Hepatocyte (in vitro differentiated cells): ENCODE measurements around the gene UQCC3. TPM values are rescaled to one million over a fixed set of nuclear protein-coding genes. Genes with fewer than 3 reads are reported as not detected.
A peak's percentile ranks its signal among the peaks of the same experiment; 100 is the strongest.

ENCODE experiments used
- DNase-seq: peaks from one replicate; pipeline ENCODE4 v3.0.0-alpha.2; 2016; ENCODE audit warnings: low spot score
- H2AFZ ChIP-seq: fragments of 200-600 bp; sonication (generic); 2 replicates; pipeline ENCODE4 v1.6.0; 2016; ENCODE audit warnings: antibody characterized with exemption, mild to moderate bottlenecking
- H3K27ac ChIP-seq: fragments of 200-600 bp; sonication (generic); 2 replicates; pipeline ENCODE4 v1.5.1; 2016; ENCODE audit warnings: mild to moderate bottlenecking
- H3K27me3 ChIP-seq: fragments of 200-600 bp; sonication (generic); 2 replicates; pipeline ENCODE4 v1.6.1; 2016
- H3K36me3 ChIP-seq: fragments of 200-600 bp; sonication (generic); replicated peaks from 2 replicates; pipeline ENCODE4 v1.5.1; 2016; ENCODE audit warnings: low read depth; ENCODE audit not compliant: insufficient read depth
- H3K4me1 ChIP-seq: fragments of 200-600 bp; sonication (generic); 2 replicates; pipeline ENCODE4 v1.5.1; 2016; ENCODE audit warnings: mild to moderate bottlenecking, moderate library complexity; ENCODE audit not compliant: insufficient read depth
- H3K4me2 ChIP-seq: fragments of 200-600 bp; sonication (generic); 2 replicates; pipeline ENCODE4 v1.6.0; 2016
- H3K4me3 ChIP-seq: fragments of 200-600 bp; sonication (generic); 2 replicates; pipeline ENCODE4 v1.5.1; 2016; ENCODE audit warnings: mild to moderate bottlenecking
- H3K79me2 ChIP-seq: fragments of 200-600 bp; sonication (generic); 2 replicates; pipeline ENCODE4 v1.6.0; 2017; ENCODE audit warnings: mild to moderate bottlenecking
- H3K9me2 ChIP-seq: fragments of 200-600 bp; sonication (generic); replicated peaks from 2 replicates; pipeline ENCODE4 v1.6.0; 2017; ENCODE audit warnings: mild to moderate bottlenecking; ENCODE audit not compliant: insufficient read depth
- H3K9me3 ChIP-seq: fragments of 200-600 bp; sonication (generic); 2 replicates; pipeline ENCODE4 v1.5.1; 2016; ENCODE audit warnings: low read depth, mild to moderate bottlenecking
- H4K20me1 ChIP-seq: fragments of 200-600 bp; sonication (generic); 2 replicates; pipeline ENCODE4 v1.6.0; 2016; ENCODE audit warnings: mild to moderate bottlenecking; ENCODE audit not compliant: insufficient read depth, poor library complexity, severe bottlenecking
- CTCF ChIP-seq: fragments of 200-600 bp; sonication (generic); IDR thresholded peaks from 2 replicates; pipeline ENCODE4 v1.5.1; 2016; ENCODE audit warnings: antibody characterized with exemption, mild to moderate bottlenecking; ENCODE audit not compliant: poor library complexity
- EZH2 ChIP-seq: fragments of 200-600 bp; sonication (generic); IDR thresholded peaks from 2 replicates; pipeline ENCODE4 v1.6.1; 2016; ENCODE audit warnings: antibody characterized with exemption, mild to moderate bottlenecking, borderline replicate concordance
- EZH2phosphoT487 ChIP-seq: fragments of 200-600 bp; sonication (generic); IDR thresholded peaks from one replicate; pipeline ENCODE4 v1.6.1; 2018; ENCODE audit warnings: antibody characterized with exemption, mild to moderate bottlenecking, low read depth, moderate library complexity; ENCODE audit not compliant: unreplicated experiment, severe bottlenecking
- WGBS: methylation state at CpG from one replicate; pipeline ENCODE4 v1.1.6; 2016; ENCODE audit warnings: low lambda C conversion rate; ENCODE audit errors: missing lambda C conversion rate; 5-methylcytosine and 5-hydroxymethylcytosine counted together
- polyA plus RNA-seq: library from polyadenylated mRNA; unstranded; fragments of >200 nt; fragmentation: Nextera tagmentation; extraction: Ambion mirVana; gene quantifications from 2 replicates; pipeline ENCODE4 v1.2.1, GENCODE V29; 2016
- total RNA-seq: library from RNA; depleted of rRNA; stranded (reverse); fragments of >200 nt; gene quantifications from 2 replicates; pipeline ENCODE4 v1.2.3, GENCODE V29; 2014

The UQCC3 gene
- total and polyA plus RNA-seq, 2 experiments from 2014 or later, result 8.9 to 17.0 TPM

- H3K27me3 ChIP-seq, result no peaks in the 10 kb centered on the region
- H3K79me2 ChIP-seq, result peaks cover 39% of the 10 kb centered on the region
- no peak for DNase-seq
- H3K4me2 ChIP-seq, result peak overlapping the region; percentile 99
- TF ChIP-seq EZH2 (no peak), EZH2phosphoT487 (no peak), CTCF (no peak)
- peak overlapping the region; percentile 78 for H3K4me3 ChIP-seq
- H3K36me3 ChIP-seq, result no peaks in the 10 kb centered on the region
- no peaks in the 10 kb centered on the region for H4K20me1 ChIP-seq
- no peaks in the 10 kb centered on the region for H3K9me2 ChIP-seq
- peak overlapping the region; percentile 77 for H2AFZ ChIP-seq
- H3K4me1 ChIP-seq, result peaks cover 14% of the 10 kb centered on the region
- 7% methylated on average over 15 of the region's 16 CpGs for WGBS
- no peaks in the 10 kb centered on the region for H3K9me3 ChIP-seq
- H3K27ac ChIP-seq, result peak overlapping the region; percentile 88
These were observed 6.9 kb downstream of the UQCC3 start for GRCh38 chr11:62678433-62678769.

DNA sequence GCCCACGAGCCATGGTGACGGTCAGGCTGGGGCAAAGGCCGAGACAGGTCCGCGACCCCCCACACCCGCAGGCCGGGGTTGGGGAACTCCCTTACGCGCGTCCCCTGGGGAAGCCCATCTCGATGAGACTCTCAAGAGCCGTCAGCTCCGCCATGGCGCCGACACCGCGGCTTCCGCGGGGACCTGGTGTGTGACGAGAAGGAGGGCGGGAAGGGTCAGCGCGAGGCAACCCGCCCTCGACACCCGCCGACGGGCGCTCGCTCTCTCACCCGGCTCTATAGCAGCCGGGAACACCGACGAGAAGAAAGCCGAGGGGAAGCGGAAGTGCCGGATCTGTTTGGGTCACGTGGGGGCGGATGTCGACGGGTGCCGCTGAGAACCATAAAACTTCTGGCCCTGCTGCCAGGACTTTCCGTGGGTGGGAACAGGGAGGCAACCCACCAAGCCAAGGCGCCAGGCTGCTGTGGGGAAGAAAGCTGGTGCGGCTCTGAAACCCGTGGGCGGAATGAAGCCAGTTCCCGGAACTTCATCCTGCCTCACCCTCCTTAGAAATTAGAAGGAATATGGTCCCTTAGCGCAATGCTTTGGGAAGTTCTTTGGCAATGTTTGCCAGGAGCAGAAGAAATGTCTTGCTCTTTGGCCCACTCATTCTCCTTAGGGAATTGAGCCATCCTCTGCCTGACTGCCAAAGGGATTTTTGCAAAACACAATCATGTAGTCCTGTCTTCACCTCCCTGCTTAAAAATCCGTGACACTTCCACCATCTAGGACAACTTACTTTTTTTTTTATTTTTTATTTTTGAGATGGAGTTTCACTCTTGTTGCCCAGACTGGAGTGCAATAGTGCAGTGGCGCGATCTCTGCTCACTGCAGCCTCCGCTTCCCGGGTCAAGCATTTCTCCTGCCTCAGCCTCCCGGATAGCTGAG is 7.6 kb downstream of the UQCC3 start, which contains the start of gene UBXN1:
TSS of gene UBXN1 (minus strand) at position 304 of the 927 bp plus-strand sequence. CDS start at position 154, 150 bp downstream.
- Histone ChIP-seq H3K79me2 (peaks cover 32% of the 10 kb centered on the region), H3K4me3 (peak within 1 kb of the TSS; percentile 78), H3K4me2 (peak within 1 kb of the TSS; percentile 99), H3K4me1 (peaks cover 13% of the 10 kb centered on the region), H4K20me1 (no peaks in the 10 kb centered on the region), H3K9me2 (no peaks in the 10 kb centered on the region), H3K9me3 (no peaks in the 10 kb centered on the region), H2AFZ (peak within 1 kb of the TSS; percentile 77), H3K27me3 (no peaks in the 10 kb centered on the region), H3K27ac (peak within 1 kb of the TSS; percentile 88), H3K36me3 (no peaks in the 10 kb centered on the region)
- 12% methylated on average over 54 of the region's 55 CpGs for WGBS
- DNase-seq, result peak; percentile 94
- TF ChIP-seq EZH2, result no peak
- no peak for TF ChIP-seq CTCF
- no peak for TF ChIP-seq EZH2phosphoT487

- 65% methylated on average over 4 of the region's 4 CpGs for WGBS
- Histone ChIP-seq H2AFZ (peak overlapping the region; percentile 29), H3K4me1 (peaks cover 13% of the 10 kb centered on the region), H3K36me3 (no peaks in the 10 kb centered on the region), H3K9me3 (no peaks in the 10 kb centered on the region), H3K27me3 (no peaks in the 10 kb centered on the region), H3K79me2 (peaks cover 23% of the 10 kb centered on the region), H3K4me3 (no peak overlapping the region), H3K9me2 (no peaks in the 10 kb centered on the region), H3K4me2 (no peak overlapping the region), H3K27ac (no peak overlapping the region), H4K20me1 (no peaks in the 10 kb centered on the region)
- peak; percentile 78 for DNase-seq
- TF ChIP-seq EZH2phosphoT487 (no peak), CTCF (peak; percentile 40), EZH2 (no peak)
These were observed 9.4 kb downstream of the UQCC3 start for GRCh38 chr11:62680825-62681240.
